C4-2B (cell line): ENCODE measurements around the gene PUSL1.

ENCODE experiments used
- ZFX ChIP-seq: fragments of 450-650 bp; IDR thresholded peaks from 2 replicates; pipeline ENCODE4 v1.6.1; 2017
- TF ChIP-seq, protein P1 (sequence below): fragments of 450-650 bp; conservative IDR thresholded peaks from 2 replicates; pipeline ENCODE4 v1.5.1; 2017; ENCODE audit warnings: mild to moderate bottlenecking

GRCh38 chr1:1319646-1319941, 11.2 kb downstream of the PUSL1 start:
- TF ChIP-seq, protein P1, sequence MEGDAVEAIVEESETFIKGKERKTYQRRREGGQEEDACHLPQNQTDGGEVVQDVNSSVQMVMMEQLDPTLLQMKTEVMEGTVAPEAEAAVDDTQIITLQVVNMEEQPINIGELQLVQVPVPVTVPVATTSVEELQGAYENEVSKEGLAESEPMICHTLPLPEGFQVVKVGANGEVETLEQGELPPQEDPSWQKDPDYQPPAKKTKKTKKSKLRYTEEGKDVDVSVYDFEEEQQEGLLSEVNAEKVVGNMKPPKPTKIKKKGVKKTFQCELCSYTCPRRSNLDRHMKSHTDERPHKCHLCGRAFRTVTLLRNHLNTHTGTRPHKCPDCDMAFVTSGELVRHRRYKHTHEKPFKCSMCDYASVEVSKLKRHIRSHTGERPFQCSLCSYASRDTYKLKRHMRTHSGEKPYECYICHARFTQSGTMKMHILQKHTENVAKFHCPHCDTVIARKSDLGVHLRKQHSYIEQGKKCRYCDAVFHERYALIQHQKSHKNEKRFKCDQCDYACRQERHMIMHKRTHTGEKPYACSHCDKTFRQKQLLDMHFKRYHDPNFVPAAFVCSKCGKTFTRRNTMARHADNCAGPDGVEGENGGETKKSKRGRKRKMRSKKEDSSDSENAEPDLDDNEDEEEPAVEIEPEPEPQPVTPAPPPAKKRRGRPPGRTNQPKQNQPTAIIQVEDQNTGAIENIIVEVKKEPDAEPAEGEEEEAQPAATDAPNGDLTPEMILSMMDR, result no peak
- TF ChIP-seq ZFX, result no peak
